HepG2 (cell line): Measurements from ENCODE around the gene RPUSD4. TPM values are rescaled to one million over a fixed set of nuclear protein-coding genes. Genes with fewer than 3 reads are reported as not detected.

Experiments used
- ASH2L ChIP-seq: fragments of 300-600, 200-600 bp; sonication (generic); IDR thresholded peaks from 2 replicates; pipeline ENCODE4 v1.7.0; 2017; ENCODE audit warnings: low read depth, mild to moderate bottlenecking, moderate library complexity, mixed read lengths, low read length; ENCODE audit not compliant: insufficient read length
- CREBL2 ChIP-seq: sonication (generic); formaldehyde crosslinking; IDR thresholded peaks from 2 replicates; pipeline ENCODE4 v1.8.1; 2023; ENCODE audit warnings: missing genetic modification reagents, mild to moderate bottlenecking, borderline replicate concordance
- GMEB2 ChIP-seq: IDR thresholded peaks from 2 replicates; pipeline ENCODE4 v1.6.1; 2016; ENCODE audit warnings: missing biosample characterization, missing genetic modification reagents, low read depth
- HMGXB4 ChIP-seq, 2 experiments: sonication (generic) in 1 of 2; formaldehyde crosslinking in 1 of 2; IDR thresholded peaks; 2 replicates each; pipeline versions ENCODE4 v1.4.0 to v1.6.1; 2018 to 2020; ENCODE audit warnings: missing genetic modification reagents in 2 of 2, borderline replicate concordance in 1 of 2, low read depth in 1 of 2, mild to moderate bottlenecking in 1 of 2, missing biosample characterization in 1 of 2
- MEIS2 ChIP-seq: sonication (generic); formaldehyde crosslinking; IDR thresholded peaks from 2 replicates; pipeline ENCODE4 v1.9.0; 2021; ENCODE audit warnings: mild to moderate bottlenecking, missing genetic modification reagents
- NFE2L1 ChIP-seq: sonication (generic); formaldehyde crosslinking; IDR thresholded peaks from 2 replicates; pipeline ENCODE4 v1.4.0; 2020; ENCODE audit warnings: missing genetic modification reagents, mild to moderate bottlenecking, borderline replicate concordance
- NR1H2 ChIP-seq: sonication (generic); formaldehyde crosslinking; IDR thresholded peaks from 2 replicates; pipeline ENCODE4 v1.8.1; 2022; ENCODE audit warnings: low read depth, missing genetic modification reagents, borderline replicate concordance
- SOX5 ChIP-seq: IDR thresholded peaks from 2 replicates; pipeline ENCODE4 v1.6.1; 2016; ENCODE audit warnings: borderline replicate concordance
- STAT6 ChIP-seq: sonication (generic); formaldehyde crosslinking; IDR thresholded peaks from 2 replicates; pipeline ENCODE4 v1.4.0; 2020; ENCODE audit warnings: missing genetic modification reagents, mild to moderate bottlenecking, borderline replicate concordance
- THAP8 ChIP-seq: sonication (generic); formaldehyde crosslinking; IDR thresholded peaks from 2 replicates; pipeline ENCODE4 v1.5.1; 2020; ENCODE audit warnings: missing genetic modification reagents, mild to moderate bottlenecking, borderline replicate concordance
- TOE1 ChIP-seq: sonication (generic); formaldehyde crosslinking; IDR thresholded peaks from 2 replicates; pipeline ENCODE4 v1.4.0; 2020; ENCODE audit warnings: mild to moderate bottlenecking, missing genetic modification reagents
- ZBTB49 ChIP-seq: sonication (generic); formaldehyde crosslinking; IDR thresholded peaks from 2 replicates; pipeline ENCODE4 v1.4.0; 2020; ENCODE audit warnings: missing genetic modification reagents, borderline replicate concordance
- ZFP41 ChIP-seq: sonication (generic); formaldehyde crosslinking; IDR thresholded peaks from 2 replicates; pipeline ENCODE4 v1.4.0; 2020; ENCODE audit warnings: mild to moderate bottlenecking, missing genetic modification reagents, borderline replicate concordance
- ZFY ChIP-seq: sonication (generic); formaldehyde crosslinking; IDR thresholded peaks from 2 replicates; pipeline ENCODE4 v1.4.0; 2020; ENCODE audit warnings: missing genetic modification reagents
- ZMAT3 ChIP-seq: sonication (generic); formaldehyde crosslinking; conservative IDR thresholded peaks from 2 replicates; pipeline ENCODE4 v1.7.0; 2021; ENCODE audit warnings: missing genetic modification reagents
- ZNF30 ChIP-seq: sonication (generic); formaldehyde crosslinking; IDR thresholded peaks from 2 replicates; pipeline ENCODE4 v1.5.0; 2020; ENCODE audit warnings: mild to moderate bottlenecking, missing genetic modification reagents
- ZNF546 ChIP-seq: sonication (generic); formaldehyde crosslinking; conservative IDR thresholded peaks from 2 replicates; pipeline ENCODE4 v1.8.1; 2023; ENCODE audit warnings: mild to moderate bottlenecking, missing genetic modification reagents
- ZNF605 ChIP-seq: sonication (generic); formaldehyde crosslinking; IDR thresholded peaks from 2 replicates; pipeline ENCODE4 v1.8.0; 2022; ENCODE audit warnings: mild to moderate bottlenecking, missing genetic modification reagents
- polyA plus RNA-seq, 8 experiments: library from polyadenylated mRNA; depleted of rRNA in 3 of 8; stranded (reverse) in 7 of 8; unstranded in 1 of 8; fragments of >200 nt; fragmentation: Illumina TruSeq in 4 of 8; extraction: Trizol in 4 of 8; gene quantifications; 2 replicates each; pipeline versions ENCODE4 v1.2.1 to v1.2.3, GENCODE V29; 2011 to 2016; ENCODE audit warnings: low read depth in 4 of 8, missing spikeins in 1 of 8, mixed read lengths in 1 of 8; ENCODE audit not compliant: insufficient read depth in 1 of 8
- total RNA-seq, 5 experiments: library from RNA; depleted of rRNA; stranded (reverse); fragments of >200 nt; fragmentation: Illumina TruSeq; extraction: Trizol; gene quantifications; 2 replicates each; pipeline ENCODE4 v1.2.3, GENCODE V29; 2016; ENCODE audit warnings: low read depth in 1 of 5

Gene RPUSD4
- total and polyA plus RNA-seq, 2 of the 13 experiments (the other 11 are each of a cell fraction or from before 2014, with no cell fraction given), result 45.0 to 52.9 TPM

GRCh38 chr11:126186708-126187529 lies 24.5 kb downstream of the RPUSD4 start (continued):
- TF ChIP-seq ZNF605 (peak; percentile 94), CREBL2 (CRISPR knock-in tag) (no peak), GMEB2 (no peak), ZBTB49 (CRISPR knock-in tag) (no peak), THAP8 (CRISPR knock-in tag) (no peak), HMGXB4 (CRISPR knock-in tag; IDR thresholded peaks at IDR 0.05; ENCODE audit: borderline replicate concordance in 1 of 2, low read depth in 1 of 2) (peak; percentile 32 to 64; a peak in 2 of 4 replicates), NR1H2 (CRISPR knock-in tag) (no peak), ZNF546 (no peak), ZMAT3 (CRISPR knock-in tag) (no peak), ZNF30 (no peak), ZFP41 (CRISPR knock-in tag) (no peak; the same call in 1 of the 2 replicates), MEIS2 (CRISPR knock-in tag) (no peak), ASH2L (peak; percentile 71), TOE1 (CRISPR knock-in tag) (no peak), SOX5 (peak; percentile 28; the same call in 1 of the 2 replicates), STAT6 (CRISPR knock-in tag) (peak; percentile 43; the same call in 1 of the 2 replicates), ZFY (CRISPR knock-in tag) (peak; percentile 67), NFE2L1 (no peak)
